SK-N-SH (cell line): ENCODE measurements around the gene PRKACB. TPM values are rescaled to one million over a fixed set of nuclear protein-coding genes. Genes with fewer than 3 reads are reported as not detected.

Experiments
- CTCF ChIA-PET: fragments of 300-600, 350-600 bp; formaldehyde crosslinking; extraction: SDS; loops from one replicate; lab custom pipeline; 2021; lab: Yijun Ruan, JAX
- POLR2A ChIA-PET: fragments of 350-600 bp; sonication (Branson Sonifier 250); formaldehyde crosslinking; extraction: SDS; loops from one replicate; lab custom pipeline; 2020; ENCODE audit warnings: antibody characterized with exemption, inconsistent platforms; lab: Yijun Ruan, JAX
- DNase-seq: peaks from one replicate; pipeline ENCODE4 v3.0.0; 2012
- H2AFZ ChIP-seq: fragments of 200-600 bp; sonication (generic); 2 replicates; pipeline ENCODE4 v1.8.1; 2016; ENCODE audit warnings: antibody characterized with exemption, mild to moderate bottlenecking, low read depth
- H3F3A ChIP-seq: fragments of 200-600 bp; sonication (generic); replicated peaks from 2 replicates; pipeline ENCODE3; 2016; ENCODE audit warnings: antibody characterized with exemption, mild to moderate bottlenecking; ENCODE audit not compliant: insufficient read depth
- H3K27ac ChIP-seq, 2 experiments: fragments of 200-500 bp in 1 of 2; fragments of 200-600 bp in 1 of 2; sonication (Bioruptor generic) in 1 of 2; sonication (generic), shearing (Covaris generic) in 1 of 2; 2 replicates each; pipeline versions ENCODE4 v1.5.1 to v1.6.1; 2014 to 2016; ENCODE audit warnings: low read depth in 2 of 2, inconsistent platforms in 1 of 2, low read length in 1 of 2, mild to moderate bottlenecking in 1 of 2, mixed read lengths in 1 of 2
- H3K27me3 ChIP-seq: fragments of 200-600 bp; sonication (generic), shearing (Covaris generic); 2 replicates; pipeline ENCODE4 v1.6.1; 2016; ENCODE audit warnings: mixed run types; ENCODE audit not compliant: insufficient read depth
- H3K36me3 ChIP-seq, 2 experiments: fragments of 200-500 bp in 1 of 2; fragments of 200-600 bp in 1 of 2; sonication (Bioruptor generic) in 1 of 2; sonication (generic) in 1 of 2; replicated peaks in 1 of 2; 2 replicates each; pipeline versions ENCODE3 to v1.5.1; 2014 to 2016; ENCODE audit warnings: low read length in 1 of 2, mild to moderate bottlenecking in 1 of 2; ENCODE audit not compliant: insufficient read depth in 2 of 2, control insufficient read depth in 1 of 2
- H3K4me1 ChIP-seq, 2 experiments: fragments of 200-500 bp in 1 of 2; fragments of 200-600 bp in 1 of 2; sonication (Bioruptor generic) in 1 of 2; sonication (generic), shearing (Covaris generic) in 1 of 2; 2 replicates each; pipeline versions ENCODE4 v1.5.1 to v1.6.1; 2014 to 2016; ENCODE audit warnings: low read depth in 1 of 2, low read length in 1 of 2, mixed run types in 1 of 2; ENCODE audit not compliant: insufficient read depth in 2 of 2, control insufficient read depth in 1 of 2
- H3K4me2 ChIP-seq: fragments of 200-600 bp; sonication (generic), shearing (Covaris generic); 2 replicates; pipeline ENCODE4 v1.6.1; 2017; ENCODE audit warnings: mixed run types
- H3K4me3 ChIP-seq, 2 experiments: fragments of 200-500 bp in 1 of 2; fragments of 200-600 bp in 1 of 2; sonication (Bioruptor generic) in 1 of 2; sonication (generic), shearing (Covaris generic) in 1 of 2; 2 replicates each; pipeline versions ENCODE4 v1.5.1 to v1.8.1; 2014 to 2016; ENCODE audit warnings: low read depth in 2 of 2, inconsistent platforms in 1 of 2, low read length in 1 of 2, mild to moderate bottlenecking in 1 of 2, mixed read lengths in 1 of 2, moderate library complexity in 1 of 2
- H3K79me2 ChIP-seq: fragments of 200-600 bp; sonication (generic); 2 replicates; pipeline ENCODE4 v1.8.1; 2017; ENCODE audit warnings: mild to moderate bottlenecking; ENCODE audit not compliant: insufficient read depth
- H3K9ac ChIP-seq: fragments of 200-600 bp; sonication (generic); 2 replicates; pipeline ENCODE4 v1.6.1; 2017; ENCODE audit warnings: mixed run types
- H3K9me2 ChIP-seq: fragments of 200-600 bp; sonication (generic); 2 replicates; pipeline ENCODE4 v1.6.1; 2017; ENCODE audit warnings: mixed run types
- H3K9me3 ChIP-seq: fragments of 200-600 bp; sonication (generic); 2 replicates; pipeline ENCODE4 v1.6.1; 2017; ENCODE audit warnings: mixed run types, mild to moderate bottlenecking, moderate library complexity
- H4K20me1 ChIP-seq: fragments of 200-600 bp; sonication (generic); 2 replicates; pipeline ENCODE4 v1.6.1; 2017; ENCODE audit warnings: mild to moderate bottlenecking, mixed run types; ENCODE audit not compliant: insufficient read depth
- CHD2 ChIP-seq: fragments of 150-350 bp; IDR thresholded peaks from 2 replicates; pipeline ENCODE4 v1.6.1; 2018; ENCODE audit warnings: low read length; ENCODE audit not compliant: partially characterized antibody
- ELF1 ChIP-seq: IDR thresholded peaks from 2 replicates; pipeline ENCODE4 v1.4.0; 2012
- EP300 ChIP-seq, 2 experiments: IDR thresholded peaks; 2 replicates each; pipeline versions ENCODE4 v1.4.0 to v1.6.1; 2012; ENCODE audit warnings: borderline replicate concordance in 1 of 2, low read depth in 1 of 2, low read length in 1 of 2
- EZH2phosphoT487 ChIP-seq: fragments of 200-600 bp; sonication (generic); IDR thresholded peaks from 2 replicates; pipeline ENCODE4 v1.6.1; 2017; ENCODE audit warnings: low read depth, mixed run types, mild to moderate bottlenecking, antibody characterized with exemption, moderate library complexity, borderline replicate concordance
- FOXJ3 ChIP-seq: sonication (generic); formaldehyde crosslinking; IDR thresholded peaks from 2 replicates; pipeline ENCODE4 v1.5.1; 2020; ENCODE audit warnings: mild to moderate bottlenecking, missing genetic modification reagents
- GABPA ChIP-seq: IDR thresholded peaks from 2 replicates; pipeline ENCODE4 v1.4.0; 2012; ENCODE audit warnings: low read depth, mild to moderate bottlenecking
- GATA2 ChIP-seq: sonication (generic); formaldehyde crosslinking; IDR thresholded peaks from 2 replicates; pipeline ENCODE4 v1.5.0; 2020; ENCODE audit warnings: mild to moderate bottlenecking, missing genetic modification reagents
- NFIC ChIP-seq: IDR thresholded peaks from 2 replicates; pipeline ENCODE4 v1.4.0; 2012; ENCODE audit warnings: borderline replicate concordance
- POLR2AphosphoS5 ChIP-seq: IDR thresholded peaks from 2 replicates; pipeline ENCODE4 v1.6.1; 2012; ENCODE audit warnings: low read depth, low read length
- RFX5 ChIP-seq: IDR thresholded peaks from 2 replicates; pipeline ENCODE4 v1.6.1; 2012; ENCODE audit warnings: mild to moderate bottlenecking, improper control_type of control experiment, low read length
- RXRA ChIP-seq: IDR thresholded peaks from 2 replicates; pipeline ENCODE4 v1.4.0; 2012; ENCODE audit warnings: low read depth, mild to moderate bottlenecking, borderline replicate concordance
- SIN3A ChIP-seq: IDR thresholded peaks from 2 replicates; pipeline ENCODE4 v1.6.1; 2012; ENCODE audit warnings: low read depth, mild to moderate bottlenecking, low read length, moderate library complexity, borderline replicate concordance
- SMC3 ChIP-seq: IDR thresholded peaks from 2 replicates; pipeline ENCODE4 v1.6.1; 2012; ENCODE audit warnings: low read depth, low read length, improper control_type of control experiment
- TAF1 ChIP-seq: IDR thresholded peaks from 2 replicates; pipeline ENCODE4 v1.6.1; 2012; ENCODE audit warnings: low read depth, mild to moderate bottlenecking, low read length, moderate library complexity, borderline replicate concordance
- TCF12 ChIP-seq: IDR thresholded peaks from 2 replicates; pipeline ENCODE4 v1.4.0; 2012
- WGBS: methylation state at CpG from one replicate; pipeline ENCODE4 v1.1.6; 2017; ENCODE audit warnings: low lambda C conversion rate; 5-methylcytosine and 5-hydroxymethylcytosine counted together
- polyA plus RNA-seq, 3 experiments: library from polyadenylated mRNA; depleted of rRNA; stranded (reverse); fragments of >200 nt; gene quantifications; 2 replicates each; pipeline ENCODE4 v1.2.3, GENCODE V29; 2012
- TF ChIP-seq, protein P1 (sequence below): IDR thresholded peaks from 2 replicates; pipeline ENCODE4 v1.6.1; 2012; ENCODE audit warnings: mild to moderate bottlenecking, low read depth, low read length, moderate library complexity
- TF ChIP-seq, protein P2 (sequence below): IDR thresholded peaks from 2 replicates; pipeline ENCODE4 v1.4.0; 2012; ENCODE audit warnings: low read depth
- TF ChIP-seq, protein P3 (sequence below): IDR thresholded peaks from 2 replicates; pipeline ENCODE4 v1.4.0; 2012; ENCODE audit warnings: low read depth, borderline replicate concordance

PRKACB gene
- polyA plus RNA-seq, 1 of the 3 experiments (the other 2 are of a cell fraction), result 7.5 TPM

DNA sequence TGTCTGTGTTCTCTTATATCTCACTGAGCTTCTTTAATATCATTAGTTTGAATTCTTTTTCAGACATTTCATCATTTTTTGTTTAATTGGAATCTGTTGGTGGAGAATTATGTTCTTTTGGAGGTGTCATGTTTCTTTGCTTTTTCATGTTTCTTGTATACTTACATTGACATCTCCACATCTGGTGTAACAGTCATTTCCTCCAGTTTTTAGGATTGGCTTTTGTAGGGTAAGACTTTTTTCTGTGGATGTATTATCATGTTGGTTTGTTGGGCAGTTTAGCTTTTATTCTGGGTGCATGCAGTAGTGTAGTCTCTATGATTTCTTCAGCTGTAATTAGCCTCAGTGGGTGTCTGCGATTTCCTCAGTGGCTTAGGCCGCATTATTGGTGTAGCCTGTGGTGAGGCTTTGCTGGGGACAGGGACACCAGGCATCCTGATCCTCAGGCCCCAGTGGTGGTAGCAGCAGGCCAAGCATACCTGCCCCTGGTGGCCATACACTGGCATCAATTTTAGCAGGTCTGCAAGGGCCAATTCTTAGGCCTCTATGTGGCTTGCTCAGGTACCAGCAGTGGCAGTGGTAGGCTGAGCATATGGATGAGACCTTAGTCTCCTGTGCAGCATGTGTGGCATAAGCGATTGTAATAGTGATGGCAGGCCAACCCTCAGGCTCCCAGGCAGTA lies 79.8 kb downstream of the PRKACB start:
- Histone ChIP-seq H3K4me1 (no peaks in the 10 kb centered on the region; a peak in 1 of 4 replicates), H3K27ac (no peak overlapping the region), H3K79me2 (no peaks in the 10 kb centered on the region), H3F3A (no peaks in the 10 kb centered on the region), H4K20me1 (no peaks in the 10 kb centered on the region), H3K36me3 (peaks cover 0 to 23% of the 10 kb centered on the region in 2 experiments), H3K27me3 (no peaks in the 10 kb centered on the region), H2AFZ (no peak overlapping the region), H3K4me2 (no peak overlapping the region), H3K9me3 (peaks cover 11% of the 10 kb centered on the region; the same call in 1 of the 2 replicates), H3K9me2 (0 out of 2 replicates have a peak, but pooled peaks cover 3% of the 10 kb centered on the region), H3K9ac (no peak overlapping the region), H3K4me3 (no peak overlapping the region)
- TF ChIP-seq SIN3A (no peak), EP300 (IDR thresholded peaks at IDR 0.05; ENCODE audit: borderline replicate concordance in 1 of 2, low read depth in 1 of 2, low read length in 1 of 2) (no peak), GATA2 (CRISPR knock-in tag) (no peak), TCF12 (no peak), POLR2AphosphoS5 (no peak), TAF1 (no peak), CHD2 (no peak), EZH2phosphoT487 (no peak), SMC3 (no peak), RFX5 (no peak), GABPA (no peak), NFIC (no peak), ELF1 (no peak), RXRA (no peak), FOXJ3 (CRISPR knock-in tag) (no peak)
- TF ChIP-seq, protein P1, sequence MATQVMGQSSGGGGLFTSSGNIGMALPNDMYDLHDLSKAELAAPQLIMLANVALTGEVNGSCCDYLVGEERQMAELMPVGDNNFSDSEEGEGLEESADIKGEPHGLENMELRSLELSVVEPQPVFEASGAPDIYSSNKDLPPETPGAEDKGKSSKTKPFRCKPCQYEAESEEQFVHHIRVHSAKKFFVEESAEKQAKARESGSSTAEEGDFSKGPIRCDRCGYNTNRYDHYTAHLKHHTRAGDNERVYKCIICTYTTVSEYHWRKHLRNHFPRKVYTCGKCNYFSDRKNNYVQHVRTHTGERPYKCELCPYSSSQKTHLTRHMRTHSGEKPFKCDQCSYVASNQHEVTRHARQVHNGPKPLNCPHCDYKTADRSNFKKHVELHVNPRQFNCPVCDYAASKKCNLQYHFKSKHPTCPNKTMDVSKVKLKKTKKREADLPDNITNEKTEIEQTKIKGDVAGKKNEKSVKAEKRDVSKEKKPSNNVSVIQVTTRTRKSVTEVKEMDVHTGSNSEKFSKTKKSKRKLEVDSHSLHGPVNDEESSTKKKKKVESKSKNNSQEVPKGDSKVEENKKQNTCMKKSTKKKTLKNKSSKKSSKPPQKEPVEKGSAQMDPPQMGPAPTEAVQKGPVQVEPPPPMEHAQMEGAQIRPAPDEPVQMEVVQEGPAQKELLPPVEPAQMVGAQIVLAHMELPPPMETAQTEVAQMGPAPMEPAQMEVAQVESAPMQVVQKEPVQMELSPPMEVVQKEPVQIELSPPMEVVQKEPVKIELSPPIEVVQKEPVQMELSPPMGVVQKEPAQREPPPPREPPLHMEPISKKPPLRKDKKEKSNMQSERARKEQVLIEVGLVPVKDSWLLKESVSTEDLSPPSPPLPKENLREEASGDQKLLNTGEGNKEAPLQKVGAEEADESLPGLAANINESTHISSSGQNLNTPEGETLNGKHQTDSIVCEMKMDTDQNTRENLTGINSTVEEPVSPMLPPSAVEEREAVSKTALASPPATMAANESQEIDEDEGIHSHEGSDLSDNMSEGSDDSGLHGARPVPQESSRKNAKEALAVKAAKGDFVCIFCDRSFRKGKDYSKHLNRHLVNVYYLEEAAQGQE, result no peak
- TF ChIP-seq, protein P2, sequence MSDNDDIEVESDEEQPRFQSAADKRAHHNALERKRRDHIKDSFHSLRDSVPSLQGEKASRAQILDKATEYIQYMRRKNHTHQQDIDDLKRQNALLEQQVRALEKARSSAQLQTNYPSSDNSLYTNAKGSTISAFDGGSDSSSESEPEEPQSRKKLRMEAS, result no peak
- TF ChIP-seq, protein P3, sequence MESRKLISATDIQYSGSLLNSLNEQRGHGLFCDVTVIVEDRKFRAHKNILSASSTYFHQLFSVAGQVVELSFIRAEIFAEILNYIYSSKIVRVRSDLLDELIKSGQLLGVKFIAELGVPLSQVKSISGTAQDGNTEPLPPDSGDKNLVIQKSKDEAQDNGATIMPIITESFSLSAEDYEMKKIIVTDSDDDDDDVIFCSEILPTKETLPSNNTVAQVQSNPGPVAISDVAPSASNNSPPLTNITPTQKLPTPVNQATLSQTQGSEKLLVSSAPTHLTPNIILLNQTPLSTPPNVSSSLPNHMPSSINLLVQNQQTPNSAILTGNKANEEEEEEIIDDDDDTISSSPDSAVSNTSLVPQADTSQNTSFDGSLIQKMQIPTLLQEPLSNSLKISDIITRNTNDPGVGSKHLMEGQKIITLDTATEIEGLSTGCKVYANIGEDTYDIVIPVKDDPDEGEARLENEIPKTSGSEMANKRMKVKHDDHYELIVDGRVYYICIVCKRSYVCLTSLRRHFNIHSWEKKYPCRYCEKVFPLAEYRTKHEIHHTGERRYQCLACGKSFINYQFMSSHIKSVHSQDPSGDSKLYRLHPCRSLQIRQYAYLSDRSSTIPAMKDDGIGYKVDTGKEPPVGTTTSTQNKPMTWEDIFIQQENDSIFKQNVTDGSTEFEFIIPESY, result no peak
- 25% methylated on average over 2 of the region's 3 CpGs for WGBS
- no peak for DNase-seq
- ChIA-PET POLR2A (no interaction called here), CTCF (no interaction called here)
